Suprapubic skin (tissue), 3 donors: Measurements from ENCODE around the gene MAML1.

Experiments used
- POLR2AphosphoS5 ChIP-seq, 3 donors: sonication (generic); formaldehyde crosslinking; IDR thresholded peaks; one replicate each; pipeline ENCODE4 v1.6.1; 2017; ENCODE audit warnings: antibody characterized with exemption in 3 of 3
- TF ChIP-seq, protein P1 (sequence below), 2 donors: fragments of 200-600 bp in 1 of 2; fragments of 450-650 bp in 1 of 2; sonication (generic) in 1 of 2; IDR thresholded peaks; one replicate each; pipeline ENCODE4 v1.5.1; 2016 to 2019; ENCODE audit warnings: antibody characterized with exemption in 2 of 2, mild to moderate bottlenecking in 1 of 2, moderate library complexity in 1 of 2

DNA sequence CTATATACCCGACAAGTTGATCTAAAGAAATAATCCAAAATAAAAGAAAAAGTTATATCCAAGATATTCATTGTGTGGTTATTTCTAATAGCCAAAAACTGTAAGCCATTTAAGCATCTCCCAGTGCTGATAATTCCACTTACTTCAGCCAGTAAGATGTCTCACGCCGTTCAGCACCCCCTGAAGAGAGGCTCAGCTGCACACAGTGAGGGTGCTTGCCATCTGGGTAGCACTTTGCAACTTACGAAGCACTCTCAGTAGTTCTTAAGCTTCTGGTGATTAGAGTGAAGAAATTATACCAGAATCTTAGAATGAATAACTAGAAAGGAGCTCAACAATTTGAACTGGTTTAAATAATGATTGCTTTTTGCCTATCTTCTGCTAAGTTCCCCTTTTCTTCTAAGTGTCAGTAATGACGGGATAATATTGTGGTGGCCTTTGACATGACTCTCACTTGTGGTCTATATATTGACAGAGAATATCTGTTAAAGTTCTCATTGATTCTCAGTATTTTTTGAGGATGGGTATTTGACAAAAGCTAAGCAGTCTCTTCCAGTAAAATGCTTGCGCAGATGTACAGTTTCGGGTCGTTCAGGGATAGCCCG is 35.0 kb downstream of the MAML1 start:
- TF ChIP-seq, protein P1, sequence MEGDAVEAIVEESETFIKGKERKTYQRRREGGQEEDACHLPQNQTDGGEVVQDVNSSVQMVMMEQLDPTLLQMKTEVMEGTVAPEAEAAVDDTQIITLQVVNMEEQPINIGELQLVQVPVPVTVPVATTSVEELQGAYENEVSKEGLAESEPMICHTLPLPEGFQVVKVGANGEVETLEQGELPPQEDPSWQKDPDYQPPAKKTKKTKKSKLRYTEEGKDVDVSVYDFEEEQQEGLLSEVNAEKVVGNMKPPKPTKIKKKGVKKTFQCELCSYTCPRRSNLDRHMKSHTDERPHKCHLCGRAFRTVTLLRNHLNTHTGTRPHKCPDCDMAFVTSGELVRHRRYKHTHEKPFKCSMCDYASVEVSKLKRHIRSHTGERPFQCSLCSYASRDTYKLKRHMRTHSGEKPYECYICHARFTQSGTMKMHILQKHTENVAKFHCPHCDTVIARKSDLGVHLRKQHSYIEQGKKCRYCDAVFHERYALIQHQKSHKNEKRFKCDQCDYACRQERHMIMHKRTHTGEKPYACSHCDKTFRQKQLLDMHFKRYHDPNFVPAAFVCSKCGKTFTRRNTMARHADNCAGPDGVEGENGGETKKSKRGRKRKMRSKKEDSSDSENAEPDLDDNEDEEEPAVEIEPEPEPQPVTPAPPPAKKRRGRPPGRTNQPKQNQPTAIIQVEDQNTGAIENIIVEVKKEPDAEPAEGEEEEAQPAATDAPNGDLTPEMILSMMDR (IDR thresholded peaks at IDR 0.05) = no peak
- no peak for TF ChIP-seq POLR2AphosphoS5 (IDR thresholded peaks at IDR 0.05)
